ENCODE measurements around the gene ZER1. TPM values are rescaled to one million over a fixed set of nuclear protein-coding genes. Genes with fewer than 3 reads are reported as not detected.

The ZER1 gene
- total RNA-seq, 1 experiment from 2014 or later = 15.2 TPM

DNA sequence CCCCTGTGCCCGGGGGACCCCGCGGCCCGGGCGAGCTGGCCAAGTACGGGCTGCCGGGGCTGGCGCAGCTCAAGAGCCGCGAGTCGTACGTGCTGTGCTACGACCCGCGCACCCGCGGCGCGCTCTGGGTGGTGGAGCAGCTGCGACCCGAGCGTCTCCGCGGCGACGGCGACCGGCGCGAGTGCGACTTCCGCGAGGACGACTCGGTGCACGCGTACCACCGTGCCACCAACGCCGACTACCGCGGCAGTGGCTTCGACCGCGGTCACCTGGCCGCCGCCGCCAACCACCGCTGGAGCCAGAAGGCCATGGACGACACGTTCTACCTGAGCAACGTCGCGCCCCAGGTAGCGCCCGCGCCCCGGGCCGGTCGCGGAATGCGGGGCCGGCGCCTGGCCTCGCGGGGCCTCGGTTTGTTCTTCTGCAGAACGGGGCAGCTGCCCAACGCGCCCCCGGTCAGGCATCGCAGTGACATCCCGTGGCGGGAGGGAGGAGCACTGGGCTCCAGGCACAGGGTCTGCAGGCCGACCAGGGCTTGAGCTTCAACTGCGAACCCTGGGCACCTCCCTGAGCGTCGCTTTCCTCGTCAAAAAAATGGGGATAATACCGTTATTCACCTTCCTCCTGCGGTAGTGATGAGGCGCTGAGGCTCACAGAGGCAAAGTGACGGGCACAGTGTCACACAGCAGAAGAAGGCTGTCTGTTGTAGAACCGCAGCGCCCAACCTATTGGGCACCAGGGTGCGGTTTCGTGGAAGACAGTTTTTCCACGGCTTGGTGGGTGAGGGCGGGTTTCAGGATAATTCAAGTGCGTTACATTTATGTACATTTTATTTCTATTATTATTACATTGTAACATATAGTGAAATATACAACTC, 47.4 kb upstream of the ZER1 start:
- H3K36me3 Mint-ChIP-seq (ENCODE audit: insufficient read depth, unreplicated experiment) = peaks cover 38% of the 10 kb centered on the region
- H3K9me3 Mint-ChIP-seq (ENCODE audit: low read depth, unreplicated experiment) = no peaks in the 10 kb centered on the region
- intact Hi-C loops (cut with micrococcal nuclease; ENCODE audit: unreplicated experiment) = no loop called here
- no peaks in the 10 kb centered on the region for H3K27me3 Mint-ChIP-seq (ENCODE audit: unreplicated experiment)
- no peaks in the 10 kb centered on the region for H3K4me1 Mint-ChIP-seq (ENCODE audit: low read depth, unreplicated experiment)
- TF ChIP-seq, protein P1, sequence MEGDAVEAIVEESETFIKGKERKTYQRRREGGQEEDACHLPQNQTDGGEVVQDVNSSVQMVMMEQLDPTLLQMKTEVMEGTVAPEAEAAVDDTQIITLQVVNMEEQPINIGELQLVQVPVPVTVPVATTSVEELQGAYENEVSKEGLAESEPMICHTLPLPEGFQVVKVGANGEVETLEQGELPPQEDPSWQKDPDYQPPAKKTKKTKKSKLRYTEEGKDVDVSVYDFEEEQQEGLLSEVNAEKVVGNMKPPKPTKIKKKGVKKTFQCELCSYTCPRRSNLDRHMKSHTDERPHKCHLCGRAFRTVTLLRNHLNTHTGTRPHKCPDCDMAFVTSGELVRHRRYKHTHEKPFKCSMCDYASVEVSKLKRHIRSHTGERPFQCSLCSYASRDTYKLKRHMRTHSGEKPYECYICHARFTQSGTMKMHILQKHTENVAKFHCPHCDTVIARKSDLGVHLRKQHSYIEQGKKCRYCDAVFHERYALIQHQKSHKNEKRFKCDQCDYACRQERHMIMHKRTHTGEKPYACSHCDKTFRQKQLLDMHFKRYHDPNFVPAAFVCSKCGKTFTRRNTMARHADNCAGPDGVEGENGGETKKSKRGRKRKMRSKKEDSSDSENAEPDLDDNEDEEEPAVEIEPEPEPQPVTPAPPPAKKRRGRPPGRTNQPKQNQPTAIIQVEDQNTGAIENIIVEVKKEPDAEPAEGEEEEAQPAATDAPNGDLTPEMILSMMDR (IDR thresholded peaks at IDR 0.05; ENCODE audit: unreplicated experiment) = no peak
- CTCF ChIA-PET = interaction anchor here (1.1 to 1.7 kb wide), 4 partner anchors 11 to 184 kb away, joined by 4 to 22 read pairs (median 6); partner anchors contain the start of genes SPOUT1 and ZDHHC12
- peak; percentile 24 for DNase-seq
- BruUV-seq (replicated peaks) = TSS peak; percentile 12
- H3K27ac Mint-ChIP-seq (ENCODE audit: unreplicated experiment) = no peak overlapping the region
- H3K4me3 Mint-ChIP-seq (ENCODE audit: low read depth, unreplicated experiment) = peak overlapping the region; percentile 60

DNA sequence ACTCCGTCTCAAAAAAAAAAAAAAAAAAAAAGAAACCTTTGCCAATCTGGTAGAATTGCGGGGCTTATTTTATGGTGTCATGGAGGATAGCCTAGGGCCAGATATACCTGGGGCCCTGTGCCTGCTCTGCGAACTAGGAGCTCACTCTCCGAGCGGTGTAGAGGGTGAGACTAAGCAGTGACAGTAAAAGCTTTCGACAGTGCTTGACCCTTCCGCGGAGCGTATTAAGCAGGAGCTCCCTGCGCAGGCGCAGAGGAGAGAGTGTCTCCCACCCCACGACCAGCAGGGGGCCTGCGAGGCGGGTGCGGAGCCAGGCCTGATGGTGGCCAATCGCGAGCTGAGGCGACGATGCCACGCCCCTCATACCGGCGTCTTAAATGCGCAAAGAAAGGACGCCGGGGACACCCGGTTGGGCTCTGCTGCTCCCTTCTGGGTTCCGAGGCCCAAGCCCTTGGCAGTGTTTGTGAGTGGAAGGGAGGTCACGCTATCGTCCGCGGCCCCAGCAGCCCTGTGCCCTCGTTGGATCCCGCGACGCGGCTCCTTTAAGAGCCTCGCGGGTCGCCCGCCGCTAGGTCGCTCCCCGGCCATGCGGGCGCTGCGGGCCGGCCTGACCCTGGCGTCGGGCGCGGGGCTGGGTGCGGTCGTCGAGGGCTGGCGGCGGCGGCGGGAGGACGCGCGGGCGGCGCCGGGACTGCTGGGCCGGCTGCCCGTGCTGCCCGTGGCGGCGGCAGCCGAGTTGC, 46.5 kb upstream of the ZER1 start, which contains the start of gene ENDOG:
Gene ENDOG, plus strand, starts transcription at position 402 of the 740 bp plus-strand sequence. Its CDS starts 185 bp downstream, at position 587.
- DNase-seq = peak; percentile 97
- Mint-ChIP-seq H3K4me3 (ENCODE audit: low read depth, unreplicated experiment) (peak within 1 kb of the TSS; percentile 60), H3K4me1 (ENCODE audit: low read depth, unreplicated experiment) (no peaks in the 10 kb centered on the region), H3K9me3 (ENCODE audit: low read depth, unreplicated experiment) (no peaks in the 10 kb centered on the region), H3K36me3 (ENCODE audit: insufficient read depth, unreplicated experiment) (peaks cover 38% of the 10 kb centered on the region), H3K27ac (ENCODE audit: unreplicated experiment) (no peak within 1 kb of the TSS), H3K27me3 (ENCODE audit: unreplicated experiment) (no peaks in the 10 kb centered on the region)
- intact Hi-C loops (cut with micrococcal nuclease; ENCODE audit: unreplicated experiment) = no loop called here
- CTCF ChIA-PET = interaction anchor here (0.8 to 1.7 kb wide), 7 partner anchors 12 to 183 kb away, joined by 4 to 22 read pairs (median 5); partner anchors contain the start of genes PKN3, SPOUT1 and ZDHHC12
- BruUV-seq (replicated peaks) = no TSS peak
- TF ChIP-seq, protein P1 (IDR thresholded peaks at IDR 0.05; ENCODE audit: unreplicated experiment) = peak; percentile 84

DNA sequence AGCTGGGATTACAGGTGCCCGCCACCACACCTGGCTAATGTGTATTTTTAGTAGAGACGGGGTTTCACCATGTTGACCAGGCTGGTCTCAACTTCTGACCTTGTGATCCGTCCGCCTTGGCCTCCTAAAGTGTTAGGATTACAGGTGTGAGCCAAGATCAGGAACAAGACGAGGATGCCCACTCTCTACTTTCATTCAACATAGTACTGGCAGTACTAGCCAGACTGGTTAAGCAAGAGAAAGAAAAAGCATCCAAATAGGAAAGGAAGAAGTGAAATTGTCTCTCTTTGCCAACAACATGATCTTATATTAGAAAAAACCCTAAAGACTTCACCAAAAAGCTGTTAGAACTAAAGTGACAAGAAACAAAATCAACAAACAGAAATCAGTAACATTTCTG, 39.1 kb upstream of the ZER1 start:
- no TSS peak for BruUV-seq (replicated peaks)
- CTCF ChIA-PET = interaction anchor here (0.5 kb wide), 1 partner anchor 474 kb away, joined by 6 read pairs; no protein-coding TSS in a partner anchor
- no peak for DNase-seq
- peaks cover 7% of the 10 kb centered on the region for H3K36me3 Mint-ChIP-seq (ENCODE audit: insufficient read depth, unreplicated experiment)
- H3K27me3 Mint-ChIP-seq (ENCODE audit: unreplicated experiment) = no peaks in the 10 kb centered on the region
- TF ChIP-seq, protein P1 (IDR thresholded peaks at IDR 0.05; ENCODE audit: unreplicated experiment) = no peak
- peak overlapping the region; percentile 68 for H3K27ac Mint-ChIP-seq (ENCODE audit: unreplicated experiment)
- intact Hi-C loops (cut with micrococcal nuclease; ENCODE audit: unreplicated experiment) = no loop called here
- H3K4me3 Mint-ChIP-seq (ENCODE audit: low read depth, unreplicated experiment) = no peak overlapping the region
- no peaks in the 10 kb centered on the region for H3K9me3 Mint-ChIP-seq (ENCODE audit: low read depth, unreplicated experiment)
- no peaks in the 10 kb centered on the region for H3K4me1 Mint-ChIP-seq (ENCODE audit: low read depth, unreplicated experiment)

DNA sequence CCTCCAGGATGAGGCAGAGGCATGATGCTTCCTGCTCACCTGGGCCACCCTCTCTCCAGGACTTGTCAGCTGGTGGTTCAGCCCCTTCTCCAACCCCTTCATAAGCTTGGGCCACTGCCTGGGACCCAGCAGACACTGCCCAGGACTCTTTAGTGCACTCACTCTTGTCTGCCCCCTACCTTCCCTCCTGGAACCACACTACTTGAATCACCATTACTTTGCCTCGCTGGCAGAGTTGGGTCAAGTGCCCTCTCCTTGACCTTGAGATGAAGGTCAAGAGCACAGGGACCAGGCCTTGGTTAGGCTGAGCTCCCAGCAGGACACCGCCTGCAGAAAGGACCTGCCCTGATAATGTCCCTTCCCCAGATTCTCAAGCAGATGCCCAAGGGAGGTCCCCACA, 38.1 kb upstream of the ZER1 start:
- H3K4me1 Mint-ChIP-seq (ENCODE audit: low read depth, unreplicated experiment) = no peaks in the 10 kb centered on the region
- BruUV-seq (replicated peaks) = no TSS peak
- CTCF ChIA-PET = no interaction called here
- H3K27ac Mint-ChIP-seq (ENCODE audit: unreplicated experiment) = no peak overlapping the region
- TF ChIP-seq, protein P1 (IDR thresholded peaks at IDR 0.05; ENCODE audit: unreplicated experiment) = no peak
- H3K36me3 Mint-ChIP-seq (ENCODE audit: insufficient read depth, unreplicated experiment) = peaks cover 7% of the 10 kb centered on the region
- no peaks in the 10 kb centered on the region for H3K27me3 Mint-ChIP-seq (ENCODE audit: unreplicated experiment)
- no peak overlapping the region for H3K4me3 Mint-ChIP-seq (ENCODE audit: low read depth, unreplicated experiment)
- no peaks in the 10 kb centered on the region for H3K9me3 Mint-ChIP-seq (ENCODE audit: low read depth, unreplicated experiment)
- DNase-seq = no peak
- intact Hi-C loops (cut with micrococcal nuclease; ENCODE audit: unreplicated experiment) = no loop called here

All from Calu3 (cell line).